SK-N-SH treated with all-trans-retinoic acid at 6 μM for 48 hours (cell line): ENCODE data around the gene SYCN.

ENCODE experiments used
- ATAC-seq: fragments of 200-7000 bp; cut with Tn5 transposase; 3 replicates; pipeline ENCODE4 v1.9.1; 2020; ENCODE audit warnings: mild to moderate bottlenecking, moderate library complexity
- ARNTL ChIP-seq: fragments of 450-650 bp; formaldehyde crosslinking; IDR thresholded peaks from 2 replicates; pipeline ENCODE4 v1.5.0; 2020; ENCODE audit warnings: low read depth, mild to moderate bottlenecking, moderate library complexity, borderline replicate concordance
- BACH2 ChIP-seq: fragments of 250-450 bp; sonication (Bioruptor Pico); IDR thresholded peaks from 2 replicates; pipeline ENCODE4 v1.9.0; 2021; ENCODE audit warnings: mild to moderate bottlenecking, borderline replicate concordance
- CREB5 ChIP-seq: fragments of 250-450 bp; sonication (Bioruptor Pico); IDR thresholded peaks from 2 replicates; pipeline ENCODE4 v1.5.1; 2020; ENCODE audit warnings: low read depth, mild to moderate bottlenecking, moderate library complexity
- CSDC2 ChIP-seq: fragments of 250-450 bp; sonication (Bioruptor Pico); IDR thresholded peaks from 2 replicates; pipeline ENCODE4 v1.5.0; 2020; ENCODE audit warnings: mild to moderate bottlenecking, moderate library complexity
- ESRRG ChIP-seq: fragments of 250-450 bp; sonication (Bioruptor Pico); IDR thresholded peaks from 2 replicates; pipeline ENCODE4 v1.6.1; 2021; ENCODE audit warnings: mild to moderate bottlenecking
- GLIS3 ChIP-seq: fragments of 250-450 bp; sonication (Bioruptor Pico); IDR thresholded peaks from 2 replicates; pipeline ENCODE4 v1.5.0; 2020; ENCODE audit warnings: mild to moderate bottlenecking, moderate library complexity
- OSR1 ChIP-seq: fragments of 250-450 bp; sonication (Bioruptor Pico); IDR thresholded peaks from 2 replicates; pipeline ENCODE4 v1.8.0; 2022; ENCODE audit warnings: moderate library complexity, mild to moderate bottlenecking, inconsistent platforms
- PPARA ChIP-seq: fragments of 250-450 bp; sonication (Bioruptor Pico); IDR thresholded peaks from 2 replicates; pipeline ENCODE4 v1.5.0; 2020; ENCODE audit warnings: mild to moderate bottlenecking, borderline replicate concordance
- RARB ChIP-seq: fragments of 250-450 bp; sonication (Bioruptor Pico); IDR thresholded peaks from 2 replicates; pipeline ENCODE4 v1.8.0; 2021; ENCODE audit warnings: mild to moderate bottlenecking, moderate library complexity
- TCF4 ChIP-seq: fragments of 250-450 bp; sonication (Bioruptor Pico); IDR thresholded peaks from 2 replicates; pipeline ENCODE4 v1.8.0; 2021; ENCODE audit warnings: mild to moderate bottlenecking, moderate library complexity, borderline replicate concordance
- TOX ChIP-seq: fragments of 250-450 bp; sonication (Bioruptor Pico); IDR thresholded peaks from 2 replicates; pipeline ENCODE4 v1.8.0; 2021; ENCODE audit warnings: mild to moderate bottlenecking, moderate library complexity, borderline replicate concordance
- ZC3H10 ChIP-seq: fragments of 250-450 bp; sonication (Bioruptor Pico); IDR thresholded peaks from 2 replicates; pipeline ENCODE4 v1.5.1; 2021; ENCODE audit warnings: mild to moderate bottlenecking, moderate library complexity
- ZFP3 ChIP-seq: fragments of 250-450 bp; sonication (Bioruptor Pico); IDR thresholded peaks from 2 replicates; pipeline ENCODE4 v1.5.0; 2020; ENCODE audit warnings: mild to moderate bottlenecking, moderate library complexity
- ZFP30 ChIP-seq: fragments of 450-650 bp; formaldehyde crosslinking; IDR thresholded peaks from 2 replicates; pipeline ENCODE4 v1.5.0; 2022; ENCODE audit warnings: mild to moderate bottlenecking, moderate library complexity
- ZNF565 ChIP-seq: fragments of 450-650 bp; formaldehyde crosslinking; conservative IDR thresholded peaks from 2 replicates; pipeline ENCODE4 v1.5.0; 2020; ENCODE audit warnings: low read depth, mild to moderate bottlenecking, moderate library complexity
- ZNF70 ChIP-seq: fragments of 450-650 bp; formaldehyde crosslinking; IDR thresholded peaks from 2 replicates; pipeline ENCODE4 v1.5.0; 2020; ENCODE audit warnings: mild to moderate bottlenecking, moderate library complexity
- ZNF8 ChIP-seq: fragments of 450-650 bp; formaldehyde crosslinking; IDR thresholded peaks from 2 replicates; pipeline ENCODE4 v1.5.0; 2020; ENCODE audit warnings: mild to moderate bottlenecking, moderate library complexity
- TF ChIP-seq, protein P1 (sequence below): fragments of 250-450 bp; sonication (Bioruptor Pico); IDR thresholded peaks from 2 replicates; pipeline ENCODE4 v1.8.0; 2020; ENCODE audit warnings: mild to moderate bottlenecking, moderate library complexity, borderline replicate concordance
- TF ChIP-seq, protein P2 (sequence below): fragments of 250-450 bp; sonication (Bioruptor Pico); IDR thresholded peaks from 2 replicates; pipeline ENCODE4 v1.8.0; 2021; ENCODE audit warnings: low read depth, mild to moderate bottlenecking, moderate library complexity, borderline replicate concordance

SYCN gene

DNA sequence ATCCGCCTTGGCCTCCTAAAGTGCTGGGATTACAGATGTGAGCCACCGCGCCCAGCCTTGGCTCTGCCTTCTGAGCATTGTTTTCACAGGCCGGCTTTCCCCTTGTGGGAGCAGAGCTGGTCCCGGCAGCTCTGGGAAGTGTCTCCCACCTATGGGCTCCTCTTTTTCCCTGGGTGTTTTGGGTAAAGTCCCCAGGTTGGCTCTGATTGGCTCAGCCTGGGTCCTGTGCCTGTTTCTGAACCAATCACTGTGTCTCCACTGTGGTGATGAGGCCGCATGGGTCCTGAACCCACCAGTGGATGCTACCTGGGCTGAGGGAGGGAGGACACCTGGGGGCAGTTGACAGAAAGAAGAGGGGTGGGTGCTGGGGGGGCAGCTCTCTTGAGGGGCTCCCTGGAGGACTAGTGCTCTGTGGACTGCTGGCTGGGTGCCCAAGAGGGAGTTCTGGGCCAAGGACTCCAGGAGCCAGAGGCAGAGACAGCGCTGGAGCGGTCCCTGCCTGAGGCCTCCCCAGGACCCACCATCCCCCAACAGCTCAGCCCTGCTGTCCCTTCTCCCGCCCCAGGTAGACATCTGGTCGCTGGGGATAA lies 26.9 kb downstream of the SYCN start:
- ATAC-seq, result no peak
- TF ChIP-seq, protein P1, sequence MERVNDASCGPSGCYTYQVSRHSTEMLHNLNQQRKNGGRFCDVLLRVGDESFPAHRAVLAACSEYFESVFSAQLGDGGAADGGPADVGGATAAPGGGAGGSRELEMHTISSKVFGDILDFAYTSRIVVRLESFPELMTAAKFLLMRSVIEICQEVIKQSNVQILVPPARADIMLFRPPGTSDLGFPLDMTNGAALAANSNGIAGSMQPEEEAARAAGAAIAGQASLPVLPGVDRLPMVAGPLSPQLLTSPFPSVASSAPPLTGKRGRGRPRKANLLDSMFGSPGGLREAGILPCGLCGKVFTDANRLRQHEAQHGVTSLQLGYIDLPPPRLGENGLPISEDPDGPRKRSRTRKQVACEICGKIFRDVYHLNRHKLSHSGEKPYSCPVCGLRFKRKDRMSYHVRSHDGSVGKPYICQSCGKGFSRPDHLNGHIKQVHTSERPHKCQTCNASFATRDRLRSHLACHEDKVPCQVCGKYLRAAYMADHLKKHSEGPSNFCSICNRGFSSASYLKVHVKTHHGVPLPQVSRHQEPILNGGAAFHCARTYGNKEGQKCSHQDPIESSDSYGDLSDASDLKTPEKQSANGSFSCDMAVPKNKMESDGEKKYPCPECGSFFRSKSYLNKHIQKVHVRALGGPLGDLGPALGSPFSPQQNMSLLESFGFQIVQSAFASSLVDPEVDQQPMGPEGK (CRISPR knock-in tag), result no peak

- ATAC-seq, result no peak
- TF ChIP-seq ZNF565 (CRISPR knock-in tag) (no peak), BACH2 (CRISPR knock-in tag) (no peak), TOX (no peak), ESRRG (no peak), TCF4 (no peak), ZNF70 (no peak), ARNTL (CRISPR knock-in tag) (no peak)
- TF ChIP-seq, protein P2, sequence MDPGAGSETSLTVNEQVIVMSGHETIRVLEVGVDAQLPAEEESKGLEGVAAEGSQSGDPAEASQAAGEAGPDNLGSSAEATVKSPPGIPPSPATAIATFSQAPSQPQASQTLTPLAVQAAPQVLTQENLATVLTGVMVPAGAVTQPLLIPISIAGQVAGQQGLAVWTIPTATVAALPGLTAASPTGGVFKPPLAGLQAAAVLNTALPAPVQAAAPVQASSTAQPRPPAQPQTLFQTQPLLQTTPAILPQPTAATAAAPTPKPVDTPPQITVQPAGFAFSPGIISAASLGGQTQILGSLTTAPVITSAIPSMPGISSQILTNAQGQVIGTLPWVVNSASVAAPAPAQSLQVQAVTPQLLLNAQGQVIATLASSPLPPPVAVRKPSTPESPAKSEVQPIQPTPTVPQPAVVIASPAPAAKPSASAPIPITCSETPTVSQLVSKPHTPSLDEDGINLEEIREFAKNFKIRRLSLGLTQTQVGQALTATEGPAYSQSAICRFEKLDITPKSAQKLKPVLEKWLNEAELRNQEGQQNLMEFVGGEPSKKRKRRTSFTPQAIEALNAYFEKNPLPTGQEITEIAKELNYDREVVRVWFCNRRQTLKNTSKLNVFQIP (CRISPR knock-in tag), result no peak
Observed at GRCh38 chr19:39175564-39175963, 28.5 kb downstream of the SYCN start.

DNA sequence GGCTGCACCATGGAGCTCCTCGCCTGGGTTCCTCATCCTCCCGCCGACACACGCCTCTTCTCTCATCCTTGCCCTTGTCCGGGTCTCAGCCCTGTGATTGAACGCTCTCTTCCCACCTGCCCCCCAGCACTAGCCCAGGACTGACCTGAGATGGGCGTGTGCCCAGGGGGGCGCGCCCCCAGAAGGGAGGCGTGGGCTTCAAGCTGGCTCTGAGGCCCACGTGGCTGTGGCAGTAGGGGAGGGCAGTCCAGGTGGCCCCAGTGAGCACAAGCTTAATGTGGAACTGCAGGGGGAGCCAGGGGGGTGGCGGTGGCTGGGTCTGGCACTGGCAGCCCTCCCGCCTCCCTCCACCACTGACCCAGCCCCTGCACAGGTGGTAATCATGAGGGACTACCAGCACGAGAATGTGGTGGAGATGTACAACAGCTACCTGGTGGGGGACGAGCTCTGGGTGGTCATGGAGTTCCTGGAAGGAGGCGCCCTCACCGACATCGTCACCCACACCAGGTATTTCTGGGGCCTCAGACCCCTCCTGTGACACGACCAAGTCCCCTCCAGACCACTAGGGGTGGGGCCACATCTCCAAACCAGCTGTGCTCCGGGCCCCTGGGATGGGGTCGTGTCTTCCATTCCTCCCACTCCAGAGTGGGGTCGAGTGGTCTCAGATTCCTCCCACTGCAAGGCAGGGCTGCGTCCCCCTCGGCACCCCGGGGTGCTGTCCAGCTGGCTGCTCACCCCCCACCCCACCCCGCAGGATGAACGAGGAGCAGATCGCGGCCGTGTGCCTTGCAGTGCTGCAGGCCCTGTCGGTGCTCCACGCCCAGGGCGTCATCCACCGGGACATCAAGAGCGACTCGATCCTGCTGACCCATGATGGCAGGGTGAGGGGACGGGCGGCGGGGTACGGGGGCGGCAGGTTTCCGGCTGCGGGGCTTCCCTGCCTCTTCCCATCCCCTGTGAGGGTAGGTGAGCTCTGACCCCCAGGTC lies 29.2 kb downstream of the SYCN start:
- TF ChIP-seq TOX, result no peak
- no peak for TF ChIP-seq ZC3H10 (CRISPR knock-in tag)
- TF ChIP-seq ZNF8 (CRISPR knock-in tag), result no peak
- no peak for TF ChIP-seq OSR1 (CRISPR knock-in tag)
- no peak for TF ChIP-seq CSDC2 (CRISPR knock-in tag)
- TF ChIP-seq, protein P1 (CRISPR knock-in tag), result no peak
- TF ChIP-seq ARNTL (CRISPR knock-in tag), result no peak
- TF ChIP-seq PPARA, result no peak
- TF ChIP-seq RARB (CRISPR knock-in tag), result no peak
- TF ChIP-seq CREB5 (CRISPR knock-in tag), result no peak
- TF ChIP-seq, protein P2 (CRISPR knock-in tag), result no peak
- TF ChIP-seq ZNF70, result no peak
- TF ChIP-seq, all 23 proteins: peak for 0
- no peak for ATAC-seq

GRCh38 chr19:39174142-39174541 lies 29.9 kb downstream of the SYCN start:
- ATAC-seq, result no peak
- TF ChIP-seq BACH2 (CRISPR knock-in tag), result no peak
- TF ChIP-seq PPARA, result no peak
- TF ChIP-seq ESRRG, result no peak
- no peak for TF ChIP-seq CREB5 (CRISPR knock-in tag)
- no peak for TF ChIP-seq TCF4
- no peak for TF ChIP-seq ZFP30 (CRISPR knock-in tag)
- TF ChIP-seq, protein P1 (CRISPR knock-in tag), result no peak
- no peak for TF ChIP-seq ZC3H10 (CRISPR knock-in tag)
- no peak for TF ChIP-seq ZNF8 (CRISPR knock-in tag)
- no peak for TF ChIP-seq GLIS3 (CRISPR knock-in tag)
- TF ChIP-seq ZNF565 (CRISPR knock-in tag), result no peak
- no peak for TF ChIP-seq RARB (CRISPR knock-in tag)
- TF ChIP-seq ZNF70, result no peak
- TF ChIP-seq ZFP3 (CRISPR knock-in tag), result no peak
